ENCODE measurements around the gene RNF6.
A peak's percentile ranks its signal among the peaks of the same experiment; 100 is the strongest.
"Not testable (repeated sequence)": the region's sequence is repeated elsewhere in the genome, so short reads cannot be mapped to it uniquely, and the experiment has no call there.

Gene RNF6

GRCh38 chr13:26221721-26222519, at the start of gene RNF6:
TSS of gene RNF6 (minus strand) at chr13:26222314. CDS start at chr13:26219649, 2,665 bp downstream.
- peak; percentile 95 for DNase-seq

DNA sequence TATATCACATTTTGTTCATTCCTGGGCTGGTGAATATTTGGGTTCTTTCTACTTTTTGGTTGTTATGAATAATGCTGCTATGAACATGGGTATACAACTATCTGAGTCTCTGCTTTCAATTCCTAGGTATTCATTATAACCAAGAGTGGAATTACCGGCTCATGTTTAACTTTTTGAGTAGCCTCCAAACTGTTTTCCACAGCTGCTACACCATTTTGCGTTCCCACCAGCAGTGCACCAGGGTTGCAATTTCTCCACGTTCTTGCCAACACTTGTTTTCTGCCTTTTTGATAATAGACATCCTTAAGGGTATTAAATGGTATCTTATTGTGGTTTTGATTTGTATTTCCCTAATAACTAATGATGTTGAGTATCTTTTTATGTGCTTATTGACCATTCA, 48.6 kb upstream of the RNF6 start:
- DNase-seq, result no peak

GRCh38 chr13:26266311-26266710, 44.2 kb upstream of the RNF6 start:
- no peak for DNase-seq

DNA sequence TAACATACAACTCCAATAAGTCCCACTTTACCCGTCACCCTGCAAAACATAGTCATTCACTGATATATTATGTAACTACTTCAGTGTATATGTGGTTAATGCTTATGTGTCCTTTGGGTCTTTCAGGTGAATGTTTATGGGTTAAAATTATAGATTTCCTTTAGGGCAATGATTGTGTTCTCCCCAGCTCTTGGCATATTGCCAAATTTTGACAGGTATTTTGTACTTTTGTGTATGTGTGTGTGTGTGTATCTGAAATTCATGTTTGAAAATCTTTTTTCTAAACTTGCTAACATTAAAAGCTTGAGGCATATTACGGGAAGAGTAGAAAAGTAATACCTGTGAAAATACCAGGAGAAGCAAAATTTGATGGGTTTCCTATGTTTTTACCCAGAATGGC, 40.0 kb upstream of the RNF6 start:
- no peak for DNase-seq

DNA sequence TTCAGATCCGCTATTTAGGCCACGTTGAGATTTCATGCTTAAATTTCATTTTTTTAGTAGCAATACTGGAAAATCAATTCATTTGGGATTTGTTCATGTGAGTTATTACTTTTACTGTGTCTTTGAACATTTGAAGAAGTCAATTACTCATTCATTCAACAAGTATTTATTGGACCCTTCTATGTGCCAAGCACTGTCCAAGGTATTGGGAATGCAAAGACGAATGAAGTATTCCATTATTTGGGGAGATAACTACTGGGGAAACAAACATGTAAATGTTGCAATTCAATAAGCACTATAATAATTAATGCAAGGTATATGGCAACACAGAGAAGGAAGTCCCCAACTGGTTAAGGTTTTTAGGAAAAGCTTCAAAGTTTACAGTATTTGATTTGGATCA, 37.5 kb upstream of the RNF6 start:
- no peak for DNase-seq

DNA sequence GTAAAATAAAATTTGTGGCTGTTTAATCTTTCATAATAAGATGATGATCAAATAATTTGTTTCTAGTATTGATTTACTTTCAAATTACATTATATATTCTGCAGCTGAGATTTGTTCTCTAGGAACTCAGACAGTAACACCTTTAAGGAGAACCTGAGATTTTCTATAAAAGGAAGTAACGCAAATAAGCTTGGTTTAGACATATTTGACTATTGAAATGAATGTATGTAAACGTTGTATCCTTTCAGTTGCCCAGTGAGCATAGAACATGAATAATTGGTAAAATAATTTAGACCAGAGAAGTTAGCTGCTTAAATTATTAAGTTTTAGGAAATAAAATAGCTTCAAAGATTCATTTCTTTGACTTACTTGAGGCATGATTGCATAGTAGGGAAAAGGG, 34.9 kb upstream of the RNF6 start:
- DNase-seq, result no peak

DNA sequence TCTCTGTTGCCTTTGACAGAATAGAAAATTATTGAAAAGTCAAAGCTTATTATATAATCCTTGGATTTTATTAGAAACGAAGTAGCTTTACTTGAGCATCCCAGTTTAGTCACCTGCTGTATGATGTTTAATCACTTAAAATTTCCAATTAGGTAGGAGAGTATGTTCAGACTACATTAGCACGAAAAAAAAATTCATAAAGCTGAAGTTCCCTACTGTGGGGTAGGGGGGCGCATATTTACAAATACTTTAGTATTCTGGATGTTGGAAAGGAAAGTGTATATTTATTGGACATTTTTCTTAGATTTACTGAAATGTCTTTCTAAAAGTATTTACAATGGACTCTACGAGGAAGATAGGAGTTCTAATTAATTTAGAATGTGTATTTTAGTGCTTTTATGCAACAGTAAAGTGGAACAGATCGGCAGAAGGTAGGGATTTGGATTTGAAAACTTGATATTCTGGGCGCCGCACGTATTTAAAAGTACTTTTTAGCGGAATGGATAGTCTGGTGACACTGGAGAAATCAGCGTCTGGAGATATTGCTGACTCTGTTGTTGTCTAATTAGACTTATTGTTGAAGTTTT, 33.7 kb upstream of the RNF6 start:
- DNase-seq, result no peak

- no peak for DNase-seq
Observed at GRCh38 chr13:26255115-26255514, 33.0 kb upstream of the RNF6 start.

DNA sequence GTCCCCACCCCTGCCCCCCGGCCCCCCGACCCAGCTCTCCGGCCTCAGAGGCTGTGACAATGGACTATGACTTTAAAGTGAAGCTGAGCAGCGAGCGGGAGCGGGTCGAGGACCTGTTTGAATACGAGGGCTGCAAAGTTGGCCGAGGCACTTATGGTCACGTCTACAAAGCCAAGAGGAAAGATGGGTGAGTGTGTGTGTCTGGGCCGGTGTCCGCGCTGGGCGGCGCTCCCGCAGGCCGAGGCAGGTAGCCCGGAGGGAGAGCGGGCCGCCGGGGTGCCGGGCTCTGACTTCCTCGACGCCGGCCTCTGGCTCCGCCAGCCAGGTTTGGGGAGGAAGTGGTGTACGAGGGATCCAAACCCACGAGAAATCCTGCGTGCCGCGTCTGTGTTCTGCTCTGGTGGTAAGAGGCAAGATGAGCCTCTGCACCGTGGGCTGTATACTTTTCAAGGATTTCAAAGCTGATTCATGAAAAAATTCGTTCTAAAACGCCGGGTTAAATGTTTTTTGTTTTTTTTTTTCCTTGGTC, 32.5 kb upstream of the RNF6 start:
- DNase-seq, result peak; percentile 66

DNA sequence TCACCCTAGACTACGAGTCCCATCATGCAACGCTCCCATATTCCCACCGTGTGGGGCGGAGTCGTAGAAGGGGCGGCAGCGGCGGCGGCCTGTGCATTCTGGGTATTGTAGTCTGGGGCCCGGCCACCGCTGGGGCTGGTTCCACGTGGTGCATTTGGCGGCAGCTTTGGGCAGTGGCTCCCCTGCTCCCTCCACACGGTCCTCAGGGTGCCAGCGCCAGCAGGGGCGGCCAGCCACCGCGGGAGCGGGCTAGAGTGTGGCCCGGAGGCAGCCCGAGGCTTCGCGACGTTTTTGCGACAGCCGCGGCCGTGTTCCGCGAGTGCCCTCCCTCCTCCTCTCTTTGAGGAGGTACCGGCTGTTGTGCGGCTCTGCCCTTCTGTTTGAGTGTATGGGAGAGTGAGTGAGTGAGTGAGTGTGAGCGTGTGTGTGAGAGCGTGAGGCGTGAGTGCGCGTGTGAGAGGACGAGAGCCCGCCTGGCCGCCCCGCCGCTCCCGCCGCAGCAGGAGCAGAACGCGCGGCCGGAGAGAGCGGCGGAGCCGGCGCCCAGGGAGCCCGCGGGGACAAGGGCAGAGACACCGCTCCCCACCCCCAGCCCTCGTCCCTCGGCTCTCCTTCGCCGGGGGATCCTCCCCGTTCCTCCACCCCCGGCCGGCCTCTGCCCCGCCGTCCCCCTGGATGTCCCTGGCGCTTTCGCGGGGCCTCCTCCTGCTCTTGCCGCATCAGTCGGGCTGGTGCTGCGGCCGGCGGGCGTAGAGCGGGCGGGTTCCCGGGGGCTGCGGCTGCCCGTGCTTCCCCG, 31.9 kb upstream of the RNF6 start, which contains the start of gene CDK8:
Gene CDK8 (plus strand): TSS at position 343 of the 796 bp plus-strand sequence. CDS start 513 bp downstream, outside the sequence.
- DNase-seq, result peak; percentile 90

- no peak for DNase-seq
Observed at GRCh38 chr13:26253262-26253786, 31.2 kb upstream of the RNF6 start.

DNA sequence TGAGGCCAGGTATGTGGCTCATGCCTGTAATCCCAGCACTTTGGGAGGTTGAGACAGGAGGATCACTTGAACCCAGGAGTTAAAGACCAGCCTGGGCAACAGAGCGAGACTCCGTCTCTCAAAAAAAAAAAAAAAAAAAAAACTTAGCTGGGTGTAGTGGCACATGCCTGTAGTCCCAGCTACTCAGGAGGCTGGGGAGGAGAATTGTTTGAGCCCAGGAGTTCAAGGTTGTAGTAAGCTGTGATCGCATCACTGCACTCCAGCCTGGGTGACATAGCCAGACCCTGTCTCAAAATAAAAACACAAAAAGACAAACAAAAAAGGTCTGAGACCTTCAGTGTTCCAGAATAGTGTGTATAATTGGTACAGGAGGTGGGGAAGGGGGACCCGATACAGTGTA, 29.9 kb upstream of the RNF6 start:
- not testable (repeated sequence) for DNase-seq

- DNase-seq, result no peak
Observed at GRCh38 chr13:26249551-26249950, 27.4 kb upstream of the RNF6 start.

GRCh38 chr13:26247608-26248007, 25.5 kb upstream of the RNF6 start:
- DNase-seq, result no peak

GRCh38 chr13:26247011-26247410, 24.9 kb upstream of the RNF6 start:
- no peak for DNase-seq

- no peak for DNase-seq
Observed at GRCh38 chr13:26246154-26246553, 24.0 kb upstream of the RNF6 start.

- no peak for DNase-seq
Observed at GRCh38 chr13:26236296-26236695, 14.2 kb upstream of the RNF6 start.

- no peak for DNase-seq
Observed at GRCh38 chr13:26230703-26231102, 8.6 kb upstream of the RNF6 start.

GRCh38 chr13:26229080-26229615, 7.0 kb upstream of the RNF6 start:
- no peak for DNase-seq

GRCh38 chr13:26228096-26228495, 6.0 kb upstream of the RNF6 start:
- DNase-seq, result no peak

GRCh38 chr13:26227166-26227971, 5.3 kb upstream of the RNF6 start:
- DNase-seq, result no peak
